B cell (primary cell): Measurements from ENCODE around the gene DNAJB12. TPM values are rescaled to one million over a fixed set of nuclear protein-coding genes. Genes with fewer than 3 reads are reported as not detected.

Experiments
- ATAC-seq: fragments of 200-7000 bp; cut with Tn5 transposase; one replicate; pipeline ENCODE4 v1.10.0; 2021; ENCODE audit warnings: low read depth, mild to moderate bottlenecking, moderate number of reproducible peaks, moderate library complexity
- CTCF ChIA-PET: fragments of 350-600 bp; sonication (Branson Sonifier 250); formaldehyde crosslinking; loops from one replicate; lab custom pipeline; 2021; ENCODE audit warnings: antibody characterized with exemption, inconsistent platforms; lab: Charles Lee
- POLR2A ChIA-PET: fragments of 350-600 bp; sonication (Branson Sonifier 250); formaldehyde crosslinking; loops from one replicate; lab custom pipeline; 2021; ENCODE audit warnings: antibody characterized with exemption; lab: Charles Lee
- DNase-seq: peaks from one replicate; pipeline ENCODE4 v3.0.0; 2013
- H2AFZ ChIP-seq: 2 replicates; pipeline ENCODE4 v1.6.1; 2012; ENCODE audit warnings: mild to moderate bottlenecking, low read depth, low read length; ENCODE audit not compliant: insufficient read depth, poor library complexity, severe bottlenecking
- H3K27ac ChIP-seq, 2 donors: 1 replicate in 1 of 2; 2 replicates in 1 of 2; pipeline ENCODE4 v1.5.1; 2012 to 2013; ENCODE audit warnings: low read length in 2 of 2, mild to moderate bottlenecking in 2 of 2, moderate library complexity in 1 of 2
- H3K27me3 ChIP-seq, 4 experiments: fragments of 200-600 bp in 1 of 4; sonication (generic) in 1 of 4; replicated peaks in 1 of 4; 1 replicate in 2 of 4; 2 replicates in 2 of 4; pipeline versions ENCODE4 v1.6.1 to v1.7.0; 2013 to 2016; ENCODE audit warnings: low read length in 3 of 4, mild to moderate bottlenecking in 2 of 4, mixed read lengths in 1 of 4, moderate library complexity in 1 of 4; ENCODE audit not compliant: insufficient read depth in 4 of 4, control insufficient read depth in 3 of 4; ENCODE audit errors: control extremely low read depth in 1 of 4
- H3K36me3 ChIP-seq, 2 experiments: replicated peaks in 1 of 2; 1 replicate in 1 of 2; 2 replicates in 1 of 2; pipeline versions ENCODE4 v1.6.1 to v1.7.1; 2013; ENCODE audit warnings: low read length in 1 of 2; ENCODE audit not compliant: insufficient read depth in 2 of 2, control insufficient read depth in 1 of 2; ENCODE audit errors: control extremely low read depth in 1 of 2, extremely low read depth in 1 of 2
- H3K4me1 ChIP-seq, 2 donors: fragments of 200-600 bp in 1 of 2; sonication (generic) in 1 of 2; 1 replicate in 1 of 2; 2 replicates in 1 of 2; pipeline versions ENCODE4 v1.5.1 to v1.6.1; 2013 to 2017; ENCODE audit warnings: low read length in 2 of 2; ENCODE audit not compliant: control insufficient read depth in 2 of 2, insufficient read depth in 2 of 2
- H3K4me2 ChIP-seq: replicated peaks from 2 replicates; pipeline ENCODE3; 2012; ENCODE audit warnings: mild to moderate bottlenecking, low read depth, low read length; ENCODE audit not compliant: poor library complexity, severe bottlenecking
- H3K4me3 ChIP-seq, 5 experiments: fragments of 200-600 bp in 1 of 5; sonication (generic) in 1 of 5; 1 replicate in 3 of 5; 2 replicates in 2 of 5; pipeline versions ENCODE4 v1.5.1 to v1.7.0; 2011 to 2016; ENCODE audit warnings: low read length in 4 of 5, mild to moderate bottlenecking in 4 of 5, low read depth in 2 of 5, control low read depth in 1 of 5, moderate library complexity in 1 of 5; ENCODE audit not compliant: insufficient read depth in 1 of 5; ENCODE audit errors: control extremely low read depth in 1 of 5, extremely low read depth in 1 of 5
- H3K79me2 ChIP-seq: fragments of 200-600 bp; sonication (generic); one replicate; pipeline ENCODE4 v1.6.0; 2016; ENCODE audit warnings: low read length; ENCODE audit not compliant: control insufficient read depth, insufficient read depth
- H3K9ac ChIP-seq: fragments of 200-600 bp; sonication (generic); 2 replicates; pipeline ENCODE4 v1.6.1; 2017; ENCODE audit warnings: mild to moderate bottlenecking, low read length, moderate library complexity
- H3K9me3 ChIP-seq, 3 donors: one replicate each; pipeline versions ENCODE4 v1.6.1 to v1.7.1; 2013; ENCODE audit warnings: low read length in 2 of 3; ENCODE audit not compliant: control insufficient read depth in 2 of 3, insufficient read depth in 1 of 3; ENCODE audit errors: control extremely low read depth in 1 of 3
- H4K20me1 ChIP-seq: 2 replicates; pipeline ENCODE4 v1.6.0; 2012; ENCODE audit warnings: mild to moderate bottlenecking, low read length; ENCODE audit not compliant: insufficient read depth, control insufficient read depth, poor library complexity, severe bottlenecking
- H3K27ac Mint-ChIP-seq: one replicate; pipeline ENCODE4 v1.8.0; 2021; ENCODE audit warnings: mixed read lengths
- H3K27me3 Mint-ChIP-seq: one replicate; pipeline ENCODE4 v1.8.0; 2021; ENCODE audit warnings: mixed read lengths
- H3K4me1 Mint-ChIP-seq: one replicate; pipeline ENCODE4 v1.8.0; 2021; ENCODE audit warnings: mixed read lengths
- H3K4me3 Mint-ChIP-seq: one replicate; pipeline ENCODE4 v1.8.0; 2021; ENCODE audit warnings: mixed read lengths
- H3K9me3 Mint-ChIP-seq: one replicate; pipeline ENCODE4 v1.8.0; 2022; ENCODE audit warnings: mixed read lengths; ENCODE audit not compliant: insufficient read depth
- CTCF ChIP-seq: fragments of 200-600 bp; IDR thresholded peaks from one replicate; pipeline ENCODE4 v1.8.0; 2022; ENCODE audit warnings: antibody characterized with exemption, mild to moderate bottlenecking
- EZH2 ChIP-seq: IDR thresholded peaks from 2 replicates; pipeline ENCODE4 v1.6.1; 2012; ENCODE audit warnings: borderline replicate concordance, low read depth, mild to moderate bottlenecking, moderate library complexity, low read length; ENCODE audit not compliant: insufficient read depth, poor library complexity, severe bottlenecking
- WGBS: methylation state at CpG from one replicate; pipeline ENCODE4 v1.1.5; 2013; ENCODE audit warnings: missing lambda C conversion rate; ENCODE audit not compliant: insufficient coverage; 5-methylcytosine and 5-hydroxymethylcytosine counted together
- intact Hi-C: fragments of 100-400 bp; cut with micrococcal nuclease; formaldehyde crosslinking; loops from one replicate; pipeline ENCODE4 v1.10.0; 2022
- polyA plus RNA-seq: library from polyadenylated mRNA; depleted of rRNA; stranded (reverse); fragments of >200 nt; gene quantifications from 2 replicates; pipeline ENCODE4 v1.2.3, GENCODE V29; 2012
- total RNA-seq, 2 donors: library from RNA; stranded (reverse); fragments of 120-200 nt in 1 of 2; gene quantifications; 1 replicate in 1 of 2; 2 replicates in 1 of 2; pipeline versions ENCODE4 v1.2.3 to v1.2.4, GENCODE V29; 2013 to 2022

Gene DNAJB12
- total and polyA plus RNA-seq, 2 donors (not counting 1 experiment from before 2014, with no cell fraction given): 16.1 to 42.3 TPM

GRCh38 chr10:72335394-72336258 is 19.1 kb downstream of the DNAJB12 start:
- POLR2A ChIA-PET: interaction anchor here (0.5 to 6.2 kb wide), 17 partner anchors 12 to 287 kb away, joined by 3 to 73 read pairs (median 5); partner anchors contain the start of gene DDIT4
- Histone ChIP-seq H2AFZ (peak overlapping the region; percentile 3), H3K27me3 (no peaks in the 10 kb centered on the region), H3K36me3 (peaks cover 0 to 24% of the 10 kb centered on the region in 2 experiments), H3K4me1 (peaks cover 63 to 72% of the 10 kb centered on the region in 2 donors), H3K79me2 (peaks cover 2% of the 10 kb centered on the region), H3K4me3 (peak overlapping the region in 2 of 5 experiments; percentile 16 to 17), H3K4me2 (peak overlapping the region; percentile 66), H4K20me1 (peaks cover 2% of the 10 kb centered on the region), H3K9me3 (no peaks in the 10 kb centered on the region), H3K27ac (peak overlapping the region; percentile 86 to 93), H3K9ac (peak overlapping the region; percentile 28)
- peak overlapping the region; percentile 86 for H3K27ac Mint-ChIP-seq
- no peaks in the 10 kb centered on the region for H3K9me3 Mint-ChIP-seq
- ATAC-seq (peak; percentile 21), DNase-seq (no peak)
- H3K4me3 Mint-ChIP-seq: peak overlapping the region; percentile 60
- H3K27me3 Mint-ChIP-seq: no peaks in the 10 kb centered on the region
- TF ChIP-seq EZH2: no peak
- no peak for TF ChIP-seq CTCF
- peaks cover 69% of the 10 kb centered on the region for H3K4me1 Mint-ChIP-seq
- intact Hi-C loops: loop anchor here (1.0 to 5.0 kb wide), 5 partner anchors 15 to 248 kb away; partner anchors contain the start of gene SPOCK2
- CTCF ChIA-PET: interaction anchor here (0.5 to 13.9 kb wide), 35 partner anchors 8 to 439 kb away, joined by 3 to 333 read pairs (median 6); partner anchors contain the start of genes ANAPC16, ASCC1 and DDIT4
- 23% methylated on average over 19 of the region's 20 CpGs for WGBS
